ENCODE data around the gene POU3F3. TPM values are rescaled to one million over a fixed set of nuclear protein-coding genes. Genes with fewer than 3 reads are reported as not detected.

Gene POU3F3
- total RNA-seq, 2 donors from 2014 or later: not detected

DNA sequence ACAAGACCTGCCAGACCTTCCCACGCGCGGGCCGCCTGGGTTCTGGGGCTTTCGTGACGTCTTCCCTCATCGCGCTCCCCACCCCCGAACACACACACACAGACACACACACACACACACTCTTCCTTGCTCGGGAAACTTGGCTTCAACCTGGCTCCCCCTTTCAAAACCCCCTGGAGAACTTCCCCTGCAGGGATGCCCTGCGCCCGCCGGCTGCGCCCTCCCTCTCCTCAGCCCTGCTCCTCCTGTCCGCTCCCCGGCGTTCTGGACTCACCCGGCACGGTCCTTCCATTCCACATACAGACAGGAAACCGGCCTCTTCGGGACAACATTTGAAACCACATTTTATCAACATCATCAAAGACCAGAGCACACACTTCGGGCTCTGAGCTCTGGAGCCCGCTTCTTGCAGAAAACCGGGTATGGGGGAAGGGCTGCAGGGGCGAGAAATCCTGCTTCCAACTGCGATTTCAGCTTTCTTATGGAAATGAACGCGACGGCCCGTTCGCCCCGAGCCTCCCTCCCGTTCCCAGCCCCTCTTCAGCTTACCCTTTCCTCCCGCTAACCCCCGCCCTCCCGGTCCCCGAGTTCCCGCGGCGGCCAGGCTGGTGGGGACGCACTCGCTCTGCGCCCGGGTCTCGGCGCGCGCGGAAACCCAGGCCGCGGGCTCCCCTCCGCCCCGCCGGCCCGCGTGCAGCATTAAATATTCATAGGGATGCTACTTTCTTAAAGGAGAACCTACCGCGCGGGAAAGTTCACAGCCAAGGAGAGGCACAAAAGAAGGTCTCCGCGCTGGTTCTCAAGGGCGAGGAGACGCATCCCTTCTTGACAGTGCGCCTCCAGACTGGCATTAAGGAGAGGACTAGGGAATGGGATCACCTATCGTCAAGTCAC is 18.3 kb downstream of the POU3F3 start:
- Mint-ChIP-seq H3K27me3 (peaks cover 46% of the 10 kb centered on the region), H3K27ac (no peak overlapping the region), H3K9me3 (no peaks in the 10 kb centered on the region), H3K36me3 (ENCODE audit: low read depth) (no peaks in the 10 kb centered on the region), H3K4me1 (no peaks in the 10 kb centered on the region), H3K4me3 (no peak overlapping the region)
- ATAC-seq (replicated peaks): no peak

DNA sequence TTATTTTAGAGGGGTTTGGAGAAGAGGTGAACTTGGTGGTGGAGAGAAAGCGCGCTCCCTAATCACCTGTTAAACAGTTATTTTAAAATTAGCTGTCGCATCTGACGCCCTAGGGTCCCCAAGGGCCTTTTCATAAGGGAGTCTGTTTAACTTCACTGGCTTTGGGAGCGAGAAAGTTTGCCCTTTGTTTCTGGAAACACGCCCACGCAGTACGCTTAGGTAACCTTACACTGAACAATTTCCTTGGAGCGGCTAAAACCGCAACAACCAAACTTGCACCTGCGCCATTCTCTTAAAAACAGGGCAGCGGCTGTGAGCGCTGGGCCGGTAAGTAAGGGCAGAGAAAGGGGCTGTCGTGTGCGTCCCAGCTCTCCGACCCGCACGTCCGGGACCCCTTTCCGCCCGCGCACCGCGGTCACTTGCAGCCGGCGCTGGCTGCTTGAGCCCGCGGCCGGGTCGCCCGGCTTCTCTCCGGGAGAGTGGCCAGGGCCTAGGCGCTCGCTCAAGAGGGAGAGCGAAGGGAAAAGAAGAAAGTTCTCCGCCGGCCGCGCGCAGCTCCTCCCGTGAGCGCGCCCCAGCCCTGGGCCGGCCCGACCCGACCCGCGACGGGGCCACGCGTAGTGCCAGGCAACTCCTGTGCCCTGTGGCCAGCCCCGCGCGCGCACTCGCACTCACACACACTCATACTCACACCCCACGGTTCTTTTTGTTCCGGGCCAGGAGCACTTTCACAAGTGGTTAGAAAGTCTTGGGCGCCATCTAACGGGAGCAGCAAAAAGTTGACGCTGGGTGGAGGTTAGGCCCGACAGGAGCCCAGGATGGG is 19.2 kb downstream of the POU3F3 start:
- ATAC-seq (replicated peaks): peak; percentile 37
- H3K27me3 Mint-ChIP-seq: peaks cover 41% of the 10 kb centered on the region
- H3K4me1 Mint-ChIP-seq: no peaks in the 10 kb centered on the region
- H3K9me3 Mint-ChIP-seq: no peaks in the 10 kb centered on the region
- H3K27ac Mint-ChIP-seq: no peak overlapping the region
- H3K4me3 Mint-ChIP-seq: no peak overlapping the region
- H3K36me3 Mint-ChIP-seq (ENCODE audit: low read depth): no peaks in the 10 kb centered on the region

DNA sequence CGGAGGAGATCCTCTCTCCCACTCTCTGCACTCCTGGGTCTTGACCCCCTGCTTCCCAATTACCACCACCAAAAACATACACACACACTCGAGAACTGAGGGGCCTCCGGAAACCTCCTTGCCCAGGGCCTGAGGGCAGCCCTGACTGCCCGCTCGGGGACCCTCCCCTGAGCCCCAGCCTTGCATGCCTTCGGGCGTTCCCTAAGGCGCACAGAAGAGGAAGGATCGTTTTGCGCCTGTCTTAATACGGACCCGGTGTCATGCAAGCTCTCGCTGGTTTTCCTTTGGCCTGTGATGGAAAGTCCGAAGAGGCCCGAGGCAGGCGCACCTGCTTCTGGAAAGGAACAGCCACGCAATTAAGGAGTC is 19.8 kb downstream of the POU3F3 start:
- H3K4me3 Mint-ChIP-seq: no peak overlapping the region
- ATAC-seq (replicated peaks): no peak
- H3K27me3 Mint-ChIP-seq: peaks cover 39% of the 10 kb centered on the region
- no peaks in the 10 kb centered on the region for H3K4me1 Mint-ChIP-seq
- no peaks in the 10 kb centered on the region for H3K36me3 Mint-ChIP-seq (ENCODE audit: low read depth)
- H3K9me3 Mint-ChIP-seq: no peaks in the 10 kb centered on the region
- H3K27ac Mint-ChIP-seq: no peak overlapping the region

DNA sequence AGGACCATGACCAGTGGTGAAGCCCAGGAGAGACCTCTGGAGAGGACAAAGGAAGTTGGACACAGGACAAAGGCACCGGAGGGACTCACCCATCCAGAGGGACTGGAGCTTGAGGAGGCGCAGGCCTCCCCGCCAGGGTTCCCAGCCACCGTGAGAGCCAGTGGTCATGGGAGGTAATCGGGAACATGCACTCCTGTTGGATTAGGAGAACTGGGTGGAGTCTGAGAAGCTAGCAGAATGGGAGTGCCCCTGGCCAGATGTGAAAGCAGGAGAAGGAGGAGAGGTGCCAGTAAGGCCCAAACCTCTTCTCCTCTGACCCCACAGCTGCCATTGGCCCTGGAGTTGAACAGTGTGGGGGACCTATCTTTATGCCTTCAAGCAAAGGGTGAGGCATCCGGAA is 20.3 kb downstream of the POU3F3 start:
- no peaks in the 10 kb centered on the region for H3K9me3 Mint-ChIP-seq
- H3K36me3 Mint-ChIP-seq (ENCODE audit: low read depth): no peaks in the 10 kb centered on the region
- H3K27ac Mint-ChIP-seq: no peak overlapping the region
- no peaks in the 10 kb centered on the region for H3K4me1 Mint-ChIP-seq
- H3K4me3 Mint-ChIP-seq: no peak overlapping the region
- H3K27me3 Mint-ChIP-seq: peaks cover 44% of the 10 kb centered on the region
- ATAC-seq (replicated peaks): no peak

DNA sequence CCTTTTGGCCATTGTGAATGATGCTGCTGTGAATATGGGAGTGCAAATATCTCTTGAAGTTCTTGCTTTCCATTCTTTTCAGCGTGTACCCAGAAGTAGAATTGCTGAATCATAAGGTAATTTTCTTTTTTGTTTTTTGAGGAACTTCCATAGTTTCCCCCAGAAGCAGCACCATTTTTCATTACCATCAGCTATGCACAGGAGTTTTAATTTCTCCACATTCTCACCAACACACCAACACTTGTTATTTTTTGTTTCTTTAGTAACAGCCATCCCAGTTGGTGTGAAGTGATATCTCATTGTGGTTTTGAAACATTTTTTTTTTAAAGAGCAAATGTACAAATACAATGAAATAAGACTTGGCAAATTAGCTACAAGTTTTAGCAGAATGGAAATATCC is 21.3 kb downstream of the POU3F3 start:
- H3K4me1 Mint-ChIP-seq: no peaks in the 10 kb centered on the region
- H3K4me3 Mint-ChIP-seq: no peak overlapping the region
- no peak for ATAC-seq (replicated peaks)
- H3K27me3 Mint-ChIP-seq: peaks cover 44% of the 10 kb centered on the region
- H3K36me3 Mint-ChIP-seq (ENCODE audit: low read depth): no peaks in the 10 kb centered on the region
- H3K27ac Mint-ChIP-seq: no peak overlapping the region
- no peaks in the 10 kb centered on the region for H3K9me3 Mint-ChIP-seq

DNA sequence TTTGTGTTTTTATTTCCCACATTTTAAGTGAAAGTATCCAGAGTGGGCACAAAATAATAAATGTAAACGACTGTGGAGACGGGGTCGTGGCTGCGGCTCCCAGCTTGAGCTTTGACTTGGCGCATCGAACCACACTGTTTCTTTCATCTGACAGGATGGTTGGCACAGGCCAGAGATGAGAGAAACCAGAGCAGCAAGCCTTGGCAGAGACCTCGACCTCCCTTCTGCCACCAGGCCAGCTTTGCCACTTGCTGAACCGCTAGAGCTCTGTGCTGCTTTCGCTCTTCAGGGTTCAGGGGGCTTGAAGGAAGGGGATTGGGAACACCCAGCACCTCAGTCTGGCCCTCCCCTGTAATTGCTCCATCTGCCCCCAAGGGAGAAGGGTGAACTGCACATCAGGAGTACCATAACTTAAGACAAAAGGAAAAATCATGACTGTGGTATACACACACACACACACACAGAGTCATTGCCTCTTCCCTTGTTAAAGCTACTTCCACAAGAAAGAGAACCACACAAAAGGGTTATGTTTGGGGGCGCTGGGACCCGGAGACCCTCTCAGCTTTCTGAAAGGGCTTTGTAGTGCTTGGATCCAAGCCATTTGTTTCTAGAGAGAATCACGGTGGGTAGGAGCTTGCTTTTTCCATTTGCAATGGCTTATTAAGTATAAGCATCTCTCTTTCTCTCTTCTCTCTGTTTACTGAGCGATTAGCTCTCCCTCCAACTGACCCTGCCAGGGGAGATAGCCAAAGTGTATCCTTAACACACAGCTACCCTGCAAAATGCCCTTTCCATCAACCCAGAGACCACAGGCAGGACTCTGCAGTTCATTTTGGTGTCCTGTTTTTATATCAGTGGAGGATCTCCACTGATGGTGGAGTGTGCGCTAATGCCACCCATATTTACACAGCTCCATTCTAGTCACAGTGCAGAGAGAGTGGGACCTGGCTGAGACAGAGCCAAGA is 23.0 kb downstream of the POU3F3 start:
- no peak overlapping the region for H3K4me3 Mint-ChIP-seq
- H3K27me3 Mint-ChIP-seq: peaks cover 38% of the 10 kb centered on the region

DNA sequence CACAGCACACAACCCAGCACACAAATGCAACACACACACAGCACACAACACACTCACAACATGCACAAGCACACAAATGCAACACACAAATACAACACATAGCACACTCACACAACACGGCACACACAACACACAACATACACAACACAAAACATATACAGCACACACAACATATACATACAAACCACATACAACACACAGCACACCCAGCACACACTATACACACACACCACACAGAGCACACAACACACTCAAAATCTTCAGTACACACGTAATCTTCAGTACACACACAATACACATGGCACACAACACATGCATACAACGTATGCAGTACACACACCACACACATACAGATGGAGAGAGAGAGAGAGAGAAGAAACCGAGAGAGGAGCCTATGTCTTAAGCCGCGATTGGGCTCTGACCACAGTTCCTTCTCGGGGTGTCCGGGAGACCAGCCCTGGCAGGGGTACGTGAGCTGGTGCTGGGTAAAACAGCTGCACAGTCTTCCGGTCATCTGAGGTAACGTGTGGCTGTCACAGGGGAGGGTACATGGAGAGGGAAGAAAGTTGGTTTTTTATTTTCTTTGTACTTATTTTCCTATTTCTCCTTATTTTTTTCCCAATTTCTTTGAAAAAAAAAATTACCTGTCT is 25.1 kb downstream of the POU3F3 start:
- no peak for ATAC-seq (replicated peaks)
- Mint-ChIP-seq H3K36me3 (ENCODE audit: low read depth) (no peaks in the 10 kb centered on the region), H3K4me3 (no peak overlapping the region), H3K9me3 (no peaks in the 10 kb centered on the region), H3K27me3 (peaks cover 29% of the 10 kb centered on the region), H3K27ac (no peak overlapping the region), H3K4me1 (no peaks in the 10 kb centered on the region)

More for the DNA sequence above, 23.0 kb downstream of the POU3F3 start:
- H3K36me3 Mint-ChIP-seq (ENCODE audit: low read depth): no peaks in the 10 kb centered on the region
- no peaks in the 10 kb centered on the region for H3K9me3 Mint-ChIP-seq
- ATAC-seq (replicated peaks): no peak
- H3K27ac Mint-ChIP-seq: no peak overlapping the region
- H3K4me1 Mint-ChIP-seq: no peaks in the 10 kb centered on the region

DNA sequence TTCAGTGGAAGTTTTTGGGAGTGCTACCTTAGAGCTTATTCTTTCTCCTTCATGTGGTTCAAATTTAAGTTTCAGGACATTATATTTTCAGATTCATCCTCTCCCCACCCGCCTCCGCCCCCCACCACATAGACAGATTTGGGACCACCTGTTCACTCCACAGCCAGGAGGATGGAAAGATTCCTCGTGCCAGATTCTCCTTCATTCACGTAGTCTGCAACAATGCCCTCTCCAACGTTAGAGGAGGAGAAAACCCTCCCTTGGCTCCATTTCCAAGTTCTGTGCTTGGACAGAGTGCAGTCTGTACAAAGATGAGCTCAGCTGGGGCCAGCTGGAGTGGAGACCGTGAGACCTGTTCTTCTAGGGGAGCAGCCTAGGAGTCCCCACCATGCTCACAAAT is 26.2 kb downstream of the POU3F3 start:
- no peaks in the 10 kb centered on the region for H3K36me3 Mint-ChIP-seq (ENCODE audit: low read depth)
- H3K27me3 Mint-ChIP-seq: peaks cover 20% of the 10 kb centered on the region
- ATAC-seq (replicated peaks): no peak
- H3K27ac Mint-ChIP-seq: no peak overlapping the region
- H3K4me1 Mint-ChIP-seq: no peaks in the 10 kb centered on the region
- H3K4me3 Mint-ChIP-seq: no peak overlapping the region
- H3K9me3 Mint-ChIP-seq: no peaks in the 10 kb centered on the region

DNA sequence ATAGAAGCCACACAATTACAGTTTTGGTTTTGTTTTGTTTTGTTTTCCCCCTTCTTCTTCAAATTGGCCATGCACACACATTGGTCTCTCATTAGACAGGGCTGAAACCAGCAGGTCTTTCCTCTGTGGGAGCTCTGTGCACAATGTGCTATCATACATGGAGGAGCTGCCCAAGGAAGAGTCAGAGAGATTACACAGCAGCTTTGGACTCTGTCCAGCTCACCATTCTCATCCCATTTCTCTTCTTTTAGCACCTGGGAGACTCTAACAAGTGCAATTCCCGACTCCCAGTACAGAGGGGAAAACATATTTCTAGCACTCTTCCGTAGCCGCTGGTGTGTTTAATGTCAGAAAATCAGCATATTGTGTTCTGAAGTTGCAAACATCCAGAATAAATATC is 29.4 kb downstream of the POU3F3 start:
- Mint-ChIP-seq H3K4me3 (no peak overlapping the region), H3K27me3 (peaks cover 20% of the 10 kb centered on the region), H3K36me3 (ENCODE audit: low read depth) (no peaks in the 10 kb centered on the region), H3K9me3 (peaks cover 3% of the 10 kb centered on the region), H3K4me1 (no peaks in the 10 kb centered on the region), H3K27ac (no peak overlapping the region)
- ATAC-seq (replicated peaks): no peak

DNA sequence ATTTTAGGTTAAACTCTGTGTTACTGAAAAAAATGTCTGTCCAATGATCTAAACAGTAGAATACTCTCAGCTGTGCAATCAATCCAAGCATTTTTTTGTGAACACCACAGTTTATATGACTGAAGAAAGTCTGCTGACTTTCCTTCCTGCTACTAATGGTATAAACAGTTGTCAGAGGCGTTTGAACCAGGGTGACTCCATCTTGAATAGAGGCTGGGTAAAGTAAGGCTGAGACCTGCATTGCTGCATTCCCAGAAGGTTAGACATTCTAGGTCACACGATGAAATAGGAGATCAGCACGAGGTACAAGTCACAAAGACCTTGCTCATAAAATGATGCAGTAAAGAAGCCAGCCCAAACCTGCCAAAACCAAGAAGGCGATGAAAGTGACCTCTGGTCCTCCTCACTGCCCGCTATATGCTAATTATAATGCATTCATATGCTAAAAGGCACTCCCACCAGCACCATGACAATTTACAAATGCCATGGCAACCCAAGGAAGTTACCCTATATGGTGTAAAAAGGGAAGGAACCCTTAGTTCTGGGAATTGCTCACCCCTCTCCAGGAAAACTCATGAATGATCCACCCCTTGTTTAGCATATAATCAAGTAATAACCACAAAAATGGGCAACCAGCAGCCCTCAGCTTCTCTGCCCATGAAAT is 31.3 kb downstream of the POU3F3 start:
- Mint-ChIP-seq H3K4me3 (no peak overlapping the region), H3K36me3 (ENCODE audit: low read depth) (no peaks in the 10 kb centered on the region), H3K4me1 (no peaks in the 10 kb centered on the region), H3K27ac (no peak overlapping the region), H3K27me3 (peaks cover 15% of the 10 kb centered on the region), H3K9me3 (peaks cover 3% of the 10 kb centered on the region)
- ATAC-seq (replicated peaks): no peak

DNA sequence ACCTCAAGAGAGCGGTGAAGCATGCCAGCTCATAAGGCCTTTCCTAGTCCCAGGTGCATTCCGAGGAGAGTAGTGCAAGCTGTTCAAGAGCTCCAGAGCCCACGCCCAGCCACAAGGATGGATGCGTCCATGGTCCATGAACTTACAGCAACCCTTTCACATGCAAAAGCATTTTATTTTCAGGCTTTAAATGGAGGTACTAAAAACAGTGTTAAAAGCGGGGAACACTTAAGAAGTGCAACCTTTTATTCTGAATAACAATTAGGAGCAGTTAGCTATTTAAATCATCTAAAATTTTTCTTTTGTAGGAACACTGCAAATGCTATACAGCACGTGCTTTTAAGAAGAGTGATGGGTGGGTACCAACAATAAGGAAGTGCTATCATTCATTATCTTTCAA is 33.8 kb downstream of the POU3F3 start:
- Mint-ChIP-seq H3K4me1 (no peaks in the 10 kb centered on the region), H3K27ac (no peak overlapping the region), H3K27me3 (peaks cover 12% of the 10 kb centered on the region), H3K36me3 (ENCODE audit: low read depth) (no peaks in the 10 kb centered on the region), H3K9me3 (peaks cover 3% of the 10 kb centered on the region), H3K4me3 (no peak overlapping the region)
- no peak for ATAC-seq (replicated peaks)

DNA sequence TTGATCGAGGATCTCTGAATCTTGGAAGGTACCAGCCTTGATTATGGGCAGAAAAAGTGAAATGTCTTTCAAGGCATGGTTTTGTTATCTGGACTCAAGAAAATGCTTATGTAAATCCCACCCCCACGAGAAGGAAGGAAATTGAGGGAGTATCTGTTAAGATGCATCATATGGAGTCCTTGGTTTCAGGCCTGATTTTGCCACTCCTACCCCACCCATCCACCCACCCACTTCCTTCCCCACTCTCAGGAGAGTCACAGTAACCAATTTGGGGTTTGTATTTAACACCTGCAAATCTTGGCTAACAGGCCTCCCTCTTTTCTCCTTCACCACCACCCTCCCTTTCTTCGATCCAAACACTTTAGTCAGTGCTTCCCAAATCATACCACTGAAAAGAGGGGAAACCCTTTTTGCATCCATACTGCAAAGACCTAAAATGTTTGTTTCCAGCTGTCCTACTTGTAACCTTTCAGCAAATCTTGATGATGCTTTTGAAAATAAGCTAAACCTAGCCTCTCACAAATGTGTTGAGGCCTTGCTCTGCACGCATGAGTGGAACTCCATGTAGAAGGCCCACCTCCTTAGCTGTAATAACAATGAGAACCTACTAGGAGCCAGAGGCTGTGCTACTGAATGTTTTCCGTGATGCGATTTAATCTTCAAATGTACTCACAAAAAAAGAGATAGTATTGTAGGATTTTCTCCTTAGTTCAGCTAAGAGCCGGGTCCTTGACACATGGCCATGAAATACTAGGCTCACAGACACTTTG is 34.8 kb downstream of the POU3F3 start:
- peaks cover 3% of the 10 kb centered on the region for H3K9me3 Mint-ChIP-seq
- no peak overlapping the region for H3K4me3 Mint-ChIP-seq
- no peak for ATAC-seq (replicated peaks)
- no peaks in the 10 kb centered on the region for H3K36me3 Mint-ChIP-seq (ENCODE audit: low read depth)
- no peak overlapping the region for H3K27ac Mint-ChIP-seq
- peaks cover 12% of the 10 kb centered on the region for H3K27me3 Mint-ChIP-seq
- H3K4me1 Mint-ChIP-seq: no peaks in the 10 kb centered on the region

Measured in activated T-helper 17 cell treated with anti-CD3 and anti-CD28 coated beads, Interleukin-2, amount 50 U/mL, for 72 hours (primary cell).